NCI-H446 treated with DMSO at 0.1 percent for 48 hours (cell line): Measurements from ENCODE around the gene ARL15.

Experiments used
- DNase-seq: peaks from one replicate; lab custom pipeline; 2025; lab: John Stamatoyannopoulos, UW

The ARL15 gene

DNA sequence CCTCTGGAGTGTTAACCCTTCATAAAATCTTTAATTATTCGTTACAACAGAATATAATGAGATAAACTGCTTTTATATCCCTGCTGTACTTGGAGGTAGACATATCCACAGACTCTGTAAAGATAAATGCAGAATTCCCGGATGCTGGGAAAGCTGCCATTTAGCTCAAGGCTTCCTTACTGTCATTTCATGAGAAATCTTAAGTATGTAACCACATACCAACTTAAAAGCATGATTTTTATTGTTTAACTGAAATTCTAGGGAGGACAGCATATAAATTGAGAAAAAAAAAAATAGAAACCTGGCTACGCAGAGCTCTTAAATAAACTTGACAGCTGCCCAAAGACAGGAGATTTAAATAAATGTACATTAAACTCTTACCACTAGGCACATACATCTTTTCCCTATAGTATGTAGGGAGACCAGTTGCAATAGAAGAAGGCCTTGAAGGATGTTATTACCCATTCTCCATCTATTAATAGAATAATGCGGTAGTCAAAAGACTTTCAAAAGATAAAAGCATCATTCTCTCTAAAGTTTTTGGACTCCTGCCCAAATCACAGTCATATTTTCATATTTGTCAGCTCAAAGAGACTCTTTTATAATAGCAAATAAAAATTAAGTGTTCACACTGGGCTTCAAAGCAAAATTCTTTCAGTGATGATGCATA lies 376.1 kb downstream of the ARL15 start:
- no peak for DNase-seq

DNA sequence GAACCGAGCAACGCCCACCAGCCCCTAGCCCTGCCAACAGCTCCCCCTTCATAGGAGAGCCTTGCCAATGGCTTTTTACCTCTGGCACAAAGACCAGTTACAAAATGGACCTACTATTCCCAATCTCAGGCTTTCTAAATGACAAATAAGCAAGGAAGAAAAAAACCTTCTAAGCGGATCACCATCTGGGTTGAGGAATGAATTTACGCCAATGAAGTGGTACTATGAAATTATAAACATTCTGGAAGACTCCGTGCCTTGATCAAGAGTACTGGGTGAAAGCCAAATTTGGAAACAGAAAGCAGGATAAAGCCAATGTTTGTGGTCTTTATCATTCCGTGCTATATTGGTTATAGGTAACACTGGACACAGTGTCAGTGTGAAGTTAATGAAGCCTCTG lies 378.0 kb downstream of the ARL15 start:
- no peak for DNase-seq

DNA sequence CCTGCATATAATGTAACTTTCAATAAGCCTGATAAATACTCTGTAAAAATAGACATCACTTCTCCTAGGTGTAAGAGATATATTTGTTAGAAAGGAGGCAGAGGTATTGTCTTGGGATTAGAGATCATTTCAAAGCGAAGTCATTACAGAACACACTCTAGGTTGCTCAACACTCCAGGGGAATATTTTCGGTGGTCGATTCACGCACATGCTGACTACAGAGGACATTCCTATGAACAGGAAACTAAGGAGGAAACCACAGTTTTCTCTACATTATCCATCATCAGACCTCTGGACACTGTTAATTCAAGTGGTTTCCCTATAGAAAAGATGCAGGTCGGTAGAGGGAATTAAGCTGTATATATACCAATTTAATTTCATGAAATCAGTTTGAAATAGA lies 379.9 kb downstream of the ARL15 start:
- no peak for DNase-seq

DNA sequence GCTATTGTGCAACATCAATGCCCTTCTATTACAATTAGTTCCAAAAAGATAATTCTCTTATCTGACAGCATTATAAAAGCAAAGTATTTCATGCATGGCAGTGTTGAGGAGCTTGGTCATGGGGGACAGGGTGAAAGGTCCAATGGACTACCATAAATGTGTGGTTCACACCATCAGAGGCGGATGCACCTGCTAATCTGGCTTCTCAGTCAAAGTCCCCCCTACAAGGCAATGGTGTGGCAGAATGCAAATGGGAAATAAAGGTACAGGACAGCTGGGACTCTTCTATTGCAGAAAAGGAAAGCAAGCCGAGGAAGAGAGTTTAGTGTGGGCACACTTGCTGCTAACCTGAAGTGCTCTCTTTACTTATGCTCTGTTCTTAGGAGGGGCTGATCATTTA lies 380.8 kb downstream of the ARL15 start:
- no peak for DNase-seq

DNA sequence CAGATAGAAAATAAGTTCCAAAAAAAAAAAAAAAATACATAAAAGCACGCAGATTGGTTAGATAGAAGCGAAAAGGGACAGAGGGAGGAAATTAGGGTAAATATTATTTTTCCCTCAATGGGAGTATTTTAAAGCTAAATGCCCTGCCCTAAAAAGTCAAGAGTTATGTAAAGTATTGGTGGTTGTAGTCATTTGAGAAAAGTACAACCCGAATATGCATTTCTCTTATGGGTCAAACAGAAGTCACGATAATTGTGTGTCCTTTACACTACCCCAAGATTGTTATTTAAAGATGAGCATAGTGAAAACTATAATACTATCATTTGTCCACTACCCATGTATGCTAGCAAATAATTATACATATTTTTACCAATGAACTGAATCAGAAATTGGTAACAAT lies 381.2 kb downstream of the ARL15 start:
- DNase-seq = no peak

DNA sequence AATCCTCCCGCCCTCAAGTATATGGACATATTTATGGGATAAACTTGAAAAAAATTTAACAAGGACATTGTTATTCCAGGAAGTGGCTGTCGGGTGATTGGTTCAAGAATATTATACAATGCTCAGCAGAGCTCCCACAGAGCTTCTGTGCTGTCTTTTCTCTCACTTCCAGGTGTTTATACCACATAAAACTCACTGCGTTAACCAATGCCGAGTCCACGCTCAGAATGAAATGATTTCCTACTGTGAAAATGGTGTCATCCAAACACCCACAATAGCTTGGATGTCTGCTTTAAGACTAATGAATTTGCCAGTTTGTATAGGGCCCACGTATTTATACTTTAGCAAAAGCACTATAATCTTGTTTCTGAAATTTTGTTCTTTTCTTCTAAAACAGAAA lies 381.7 kb downstream of the ARL15 start:
- no peak for DNase-seq

DNA sequence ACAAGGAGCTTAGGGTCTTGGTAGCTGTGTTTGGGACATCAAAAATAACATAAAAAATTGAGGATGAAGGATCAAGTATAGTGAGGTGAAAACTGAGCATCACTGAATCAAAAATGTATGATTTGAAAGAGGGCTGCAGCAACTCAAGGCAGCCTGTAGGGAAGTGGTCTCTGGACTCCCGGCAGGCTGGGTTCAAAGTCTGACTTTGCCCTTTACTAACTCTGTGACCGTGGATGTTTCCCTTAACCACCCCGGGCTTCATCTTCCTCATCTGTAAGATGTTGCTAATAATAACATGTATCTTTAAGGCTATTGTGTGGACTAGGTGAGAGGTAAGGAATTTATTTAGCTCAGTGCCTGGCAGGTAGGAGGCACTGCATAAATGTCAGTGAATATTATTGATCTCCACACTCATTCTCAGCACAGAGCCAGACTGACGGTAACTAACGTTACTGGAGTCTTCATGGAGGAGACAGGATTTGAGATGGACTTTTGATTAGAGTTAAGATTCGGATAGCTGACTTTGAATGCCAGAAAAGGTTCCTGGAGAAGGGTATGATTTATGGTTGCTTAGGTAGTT lies 382.6 kb downstream of the ARL15 start:
- DNase-seq = no peak

DNA sequence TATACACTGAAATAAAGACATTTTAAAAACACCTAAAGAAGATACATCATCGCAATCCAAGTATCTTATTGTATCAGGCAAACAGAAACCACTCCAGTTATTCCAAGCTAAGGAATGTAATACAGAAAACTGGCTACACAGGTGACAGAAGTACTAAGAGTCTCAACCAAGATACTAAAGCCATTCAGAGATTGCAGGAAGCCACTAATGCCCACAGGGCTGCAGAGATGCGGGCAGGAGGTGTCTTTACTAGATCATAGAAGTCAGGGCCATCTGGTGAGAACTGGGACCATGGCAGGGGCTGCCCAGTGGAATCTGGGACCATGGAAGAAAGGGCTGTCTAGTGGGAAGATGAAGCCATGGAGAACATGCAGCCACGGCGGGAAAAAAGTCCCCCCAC lies 384.3 kb downstream of the ARL15 start:
- DNase-seq = no peak

DNA sequence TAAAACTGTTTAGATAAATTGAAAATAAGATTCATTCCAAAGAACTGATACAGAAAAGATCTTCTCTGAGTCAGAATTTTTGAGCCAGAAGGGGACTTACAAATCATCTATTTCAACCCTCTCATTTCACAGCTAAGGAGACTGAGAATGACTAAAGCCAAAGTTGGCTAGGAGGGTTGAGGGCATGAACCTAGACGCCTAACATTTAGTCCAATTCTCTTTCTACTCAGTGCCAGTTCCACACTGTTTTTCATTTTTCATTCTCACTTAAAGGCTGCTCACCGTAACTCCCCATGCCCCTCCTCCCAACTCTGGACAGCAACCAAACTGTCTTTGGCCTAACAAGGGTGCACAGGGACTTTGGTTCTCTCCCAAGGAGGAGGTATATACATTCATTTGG lies 386.0 kb downstream of the ARL15 start:
- no peak for DNase-seq

DNA sequence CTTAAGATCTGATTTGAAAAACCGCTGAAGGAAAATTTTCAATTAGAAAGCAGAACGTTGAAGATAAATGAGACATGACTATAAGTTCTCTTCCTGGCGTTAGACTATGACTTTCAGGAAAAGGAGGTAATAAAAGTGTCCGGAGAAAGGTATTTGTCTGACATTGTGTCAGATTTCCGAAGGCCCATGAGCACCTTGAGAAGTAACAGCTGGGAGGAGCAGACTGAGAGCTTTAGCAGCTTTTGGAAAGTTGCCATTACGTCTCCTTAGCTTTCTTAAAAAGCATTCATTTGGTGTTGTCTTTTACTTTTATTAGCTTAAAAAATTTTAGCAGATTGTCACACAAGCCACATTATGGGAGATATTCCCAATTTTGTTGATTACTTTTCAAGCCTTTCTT lies 386.4 kb downstream of the ARL15 start:
- DNase-seq = no peak

DNA sequence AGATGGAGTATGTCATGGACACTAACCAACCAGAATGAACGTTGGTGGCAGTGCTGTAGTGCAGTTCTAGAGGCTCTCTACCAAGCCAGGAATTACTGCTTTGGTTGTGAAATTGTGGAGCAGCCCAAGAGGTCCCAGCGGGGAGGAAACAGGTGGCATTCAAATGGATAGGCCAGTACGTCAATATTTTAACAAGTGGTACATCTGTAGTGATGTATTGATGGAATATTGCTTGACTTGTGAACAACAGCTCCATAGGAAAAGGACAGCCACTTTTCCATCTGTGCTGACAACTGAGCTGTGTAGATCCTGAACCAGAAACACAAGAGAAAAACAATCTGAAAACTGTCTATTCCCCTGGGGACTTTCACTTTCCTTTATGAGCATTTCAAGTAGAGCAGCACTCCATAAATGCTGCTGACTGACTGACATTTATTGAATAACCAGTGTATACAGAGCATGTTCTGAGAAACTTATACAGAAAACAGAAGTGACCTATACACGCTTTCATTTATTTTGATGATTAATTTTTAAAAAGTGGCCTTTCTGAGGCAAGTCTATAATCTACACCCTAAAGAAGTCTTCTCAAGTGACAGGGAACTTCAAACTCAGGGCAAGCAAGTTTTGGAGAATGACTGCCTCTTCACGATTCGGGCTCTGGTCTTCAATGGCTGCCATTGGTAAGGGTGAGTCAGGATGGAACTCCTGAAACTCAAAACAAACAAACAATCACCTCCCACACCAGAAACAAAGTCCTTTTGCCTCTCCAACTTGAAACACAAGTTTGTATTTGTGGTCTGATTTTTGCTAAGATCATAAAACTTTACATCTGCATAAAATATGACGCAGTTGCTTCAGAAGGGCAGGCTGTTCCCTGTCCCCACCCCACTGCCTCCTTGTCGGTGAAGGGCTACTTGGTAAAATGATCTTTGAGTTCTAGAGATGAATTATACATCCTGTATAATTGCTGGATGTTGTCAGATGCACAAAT lies 387.6 kb downstream of the ARL15 start:
- DNase-seq = no peak

DNA sequence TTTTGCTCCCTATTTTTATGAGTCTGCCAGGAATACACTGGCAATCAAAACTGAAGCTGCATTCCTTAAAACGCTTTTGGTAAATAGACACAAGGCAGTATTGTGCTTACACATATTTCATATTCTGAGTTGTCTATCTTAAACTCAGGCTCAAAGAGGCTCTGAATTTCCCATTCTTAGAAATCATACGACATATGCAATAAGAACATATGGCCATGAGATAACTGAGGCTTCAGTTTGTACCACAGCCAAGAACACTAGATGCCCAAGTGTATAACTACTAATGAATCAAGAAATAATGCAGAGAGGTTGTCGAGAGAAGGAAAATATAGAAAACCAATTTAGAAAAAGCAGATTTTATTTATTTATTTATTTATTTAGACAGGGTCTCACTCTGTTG lies 392.5 kb downstream of the ARL15 start:
- DNase-seq = peak; percentile 37

DNA sequence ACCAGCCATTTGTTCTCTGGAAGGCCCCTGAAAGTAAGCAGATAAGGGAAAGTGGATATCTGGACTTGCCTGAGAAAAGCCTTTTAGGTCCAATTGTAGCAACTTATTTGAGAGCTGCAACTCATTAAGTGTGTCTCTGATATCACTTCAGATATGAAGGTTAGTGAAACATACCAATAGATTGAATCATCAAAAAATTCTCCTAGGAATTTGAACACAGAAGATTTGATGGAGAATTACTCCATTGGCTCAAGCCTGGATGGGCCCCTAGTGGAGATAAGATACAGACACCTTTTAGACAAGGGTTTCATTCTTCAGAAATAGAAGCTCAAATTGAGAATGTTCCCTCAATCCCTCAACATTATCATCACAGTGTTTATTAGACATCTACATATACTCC lies 393.3 kb downstream of the ARL15 start:
- DNase-seq = no peak

DNA sequence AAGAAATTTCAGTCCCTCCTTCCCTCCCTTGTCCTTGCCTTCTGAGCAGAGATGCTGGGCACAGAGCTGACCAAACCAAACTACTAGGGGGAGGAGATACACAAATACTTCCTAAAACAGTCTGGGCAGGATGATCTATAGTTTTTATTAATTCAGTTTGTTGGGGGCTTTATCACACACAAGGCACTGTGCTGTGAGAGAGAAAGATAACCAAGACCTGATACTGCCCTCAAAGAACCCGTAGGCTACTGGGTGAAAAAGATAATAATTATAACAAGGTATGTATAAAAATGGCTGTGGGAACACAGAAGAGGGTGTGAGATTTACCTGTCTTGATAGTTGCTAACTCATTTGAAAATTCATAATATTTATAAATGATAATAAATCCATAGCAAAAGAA lies 395.3 kb downstream of the ARL15 start:
- no peak for DNase-seq

DNA sequence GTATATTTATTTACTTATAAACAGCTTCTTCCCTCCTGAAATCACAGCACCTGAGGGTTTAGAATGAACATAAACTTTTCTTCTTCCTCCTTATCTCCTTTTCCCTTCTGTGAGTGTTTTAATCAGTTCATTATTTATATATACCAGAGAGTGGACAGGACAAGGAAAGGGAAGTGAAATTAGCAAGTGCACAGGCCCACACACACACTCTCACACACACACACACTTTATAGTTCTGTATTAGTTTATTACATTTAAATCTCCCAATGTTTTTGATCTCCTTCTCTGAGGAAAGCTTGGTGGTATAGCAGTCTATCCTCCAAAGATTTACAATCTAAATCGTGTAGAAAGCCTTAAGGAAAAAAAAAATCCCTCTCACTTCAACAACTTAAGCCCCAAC lies 396.4 kb downstream of the ARL15 start:
- no peak for DNase-seq

DNA sequence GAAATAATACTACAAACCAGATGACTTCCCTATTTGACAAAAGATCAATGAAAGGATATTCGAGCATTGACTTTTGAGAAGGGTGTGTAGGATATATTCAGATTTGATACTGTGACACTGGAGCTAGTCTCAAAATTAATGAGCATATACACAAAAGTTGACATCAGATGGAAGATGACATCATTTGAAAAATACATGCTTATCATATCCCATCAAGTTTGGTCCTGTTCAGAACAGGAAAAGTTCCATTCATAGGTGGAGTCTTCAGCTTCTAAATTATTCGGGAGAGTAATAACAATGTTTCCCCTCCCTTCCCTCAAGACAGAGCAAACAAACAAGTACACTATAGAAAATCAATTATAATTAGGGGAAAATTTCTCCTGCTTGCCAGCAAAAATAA lies 401.6 kb downstream of the ARL15 start:
- no peak for DNase-seq

DNA sequence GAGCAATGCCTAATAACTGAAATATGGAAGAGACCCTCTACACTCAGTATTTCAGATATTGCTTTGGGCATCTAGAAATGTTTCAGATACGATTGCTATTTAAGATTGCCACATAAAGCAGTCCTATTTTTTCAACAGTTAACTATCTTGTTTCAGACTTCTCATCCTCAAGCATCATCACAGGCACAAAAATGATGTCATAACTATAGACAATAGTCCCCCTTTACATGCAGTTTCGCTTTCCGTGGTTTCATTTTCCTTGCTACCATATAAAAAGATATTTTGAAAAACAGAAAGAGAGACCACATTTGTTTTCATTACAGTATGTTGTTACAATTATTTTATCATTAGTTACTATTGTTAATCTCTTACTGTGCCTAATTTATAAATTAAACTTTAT lies 402.5 kb downstream of the ARL15 start:
- DNase-seq = no peak

DNA sequence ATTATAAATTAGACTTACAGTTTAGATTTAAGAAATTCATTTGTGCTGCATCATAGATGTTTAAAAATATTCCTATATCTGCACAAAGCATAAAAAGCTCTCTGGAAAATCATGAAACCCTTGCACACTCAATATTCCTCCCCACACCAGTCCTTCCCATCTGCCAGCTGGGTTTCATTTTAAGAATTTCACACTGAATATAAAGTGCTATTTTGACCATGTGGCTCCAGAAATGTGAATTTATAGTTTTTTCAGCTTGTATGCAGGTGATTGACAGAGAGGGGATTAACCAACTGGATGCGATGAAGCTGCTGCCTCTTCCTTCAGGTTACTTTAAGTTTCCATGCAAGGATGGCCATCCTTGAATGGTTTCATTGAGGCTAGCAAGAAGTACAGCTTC lies 403.6 kb downstream of the ARL15 start:
- DNase-seq = no peak

DNA sequence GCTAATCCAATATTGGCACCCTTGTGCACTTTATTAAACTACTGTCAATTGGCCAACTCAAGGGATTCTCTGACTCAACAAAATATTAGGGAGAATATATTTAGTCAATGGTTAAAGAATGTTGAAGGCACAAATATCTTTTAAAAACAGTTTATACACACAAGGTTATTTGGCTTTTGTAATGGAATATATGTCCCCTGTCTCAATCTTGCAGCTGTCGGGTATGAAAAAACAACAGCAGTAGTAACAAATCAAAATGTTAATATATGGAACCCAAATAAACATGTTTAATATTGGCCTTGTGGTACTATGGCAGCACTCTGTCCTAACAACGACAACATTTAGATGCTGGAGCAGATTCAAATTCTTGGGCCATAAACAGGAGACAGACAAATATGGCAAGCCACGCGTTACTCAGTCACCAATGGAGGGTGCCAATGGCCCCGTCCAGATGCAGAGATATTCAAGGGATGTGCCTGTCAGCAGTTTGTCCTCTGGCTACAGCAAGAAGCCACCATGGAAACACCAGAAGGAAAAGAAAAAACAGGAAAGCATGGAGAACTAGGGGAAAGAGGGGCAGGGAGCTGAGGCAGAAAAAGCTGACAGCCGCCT lies 408.0 kb downstream of the ARL15 start:
- no peak for DNase-seq

DNA sequence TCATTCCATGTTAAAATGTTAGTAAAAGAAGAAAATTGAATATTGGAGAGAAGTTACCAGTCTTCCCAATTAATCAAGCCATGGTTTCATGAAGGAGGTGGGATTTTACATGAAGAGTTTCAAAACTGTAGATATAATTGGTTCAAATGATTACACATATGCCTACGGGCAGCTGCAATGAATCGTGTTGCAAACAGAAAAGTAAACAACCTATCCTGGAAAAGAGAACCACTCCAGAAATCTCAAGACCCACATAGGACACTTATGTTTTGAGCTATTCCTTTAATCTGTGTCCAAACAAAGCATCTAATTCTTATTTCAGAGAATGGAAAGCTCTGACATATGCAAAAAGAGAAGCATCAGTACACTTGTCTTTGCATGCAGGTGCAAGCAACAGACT lies 409.7 kb downstream of the ARL15 start:
- no peak for DNase-seq

DNA sequence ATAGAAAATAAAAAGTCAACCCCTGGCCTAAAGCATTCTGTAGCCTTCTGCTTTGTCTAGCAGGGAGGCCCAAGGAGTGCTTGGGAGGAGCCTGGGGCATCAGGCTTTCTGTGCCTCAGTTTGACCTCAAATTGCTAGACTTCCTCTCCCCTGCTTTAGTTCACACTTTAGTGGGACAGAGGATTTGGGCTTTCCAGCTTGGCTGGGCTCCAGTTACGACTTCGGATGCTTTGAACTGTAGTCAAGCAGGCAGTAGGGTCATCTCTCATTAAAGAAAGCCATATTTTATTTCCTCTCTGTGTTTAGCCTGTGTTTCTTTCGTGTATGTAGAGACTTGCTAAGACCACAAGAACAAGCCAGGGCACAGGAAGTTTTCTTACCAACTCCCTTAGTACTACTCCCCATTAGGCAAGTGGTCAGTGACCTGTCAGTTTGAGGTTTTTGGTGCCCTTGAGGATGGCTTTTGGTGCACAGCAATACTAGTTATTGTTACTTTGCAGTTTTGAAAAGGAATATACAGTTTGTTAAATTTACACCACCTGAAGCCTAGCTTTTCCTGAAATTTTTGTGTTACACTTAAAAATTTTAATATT lies 415.2 kb downstream of the ARL15 start:
- DNase-seq = no peak

DNA sequence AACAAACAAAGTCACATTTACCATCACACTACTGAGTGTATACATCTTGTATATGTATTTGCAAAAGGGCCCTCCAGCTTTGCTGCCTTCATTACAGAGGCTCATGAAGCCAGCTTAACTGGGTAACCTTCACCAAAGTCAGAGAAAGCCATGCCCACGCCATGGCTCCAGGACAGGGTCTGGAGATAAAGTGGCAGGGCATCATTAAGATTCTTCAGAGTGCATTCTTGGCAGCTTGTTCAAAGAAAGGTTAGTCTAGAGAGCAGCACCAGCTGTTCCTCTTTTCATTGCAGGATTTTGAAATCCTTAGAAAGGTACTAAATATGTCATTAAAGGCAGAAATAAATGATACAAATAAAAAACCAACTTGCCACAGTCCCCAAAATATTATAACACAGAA lies 416.7 kb downstream of the ARL15 start:
- no peak for DNase-seq
